ENCODE results near the gene PDCD1.

PDCD1 gene

GRCh38 chr2:241895712-241896641, 37.3 kb upstream of the PDCD1 start:
- no peak for DNase-seq (ENCODE audit: low read depth in 2 of 2)

GRCh38 chr2:241895427-241895711, 36.7 kb upstream of the PDCD1 start:
- DNase-seq (ENCODE audit: low read depth in 2 of 2) = no peak

GRCh38 chr2:241894681-241895426, 36.2 kb upstream of the PDCD1 start:
- no peak for DNase-seq (ENCODE audit: low read depth in 2 of 2)

GRCh38 chr2:241894056-241894641, 35.5 kb upstream of the PDCD1 start:
- DNase-seq (ENCODE audit: low read depth in 2 of 2) = no peak

GRCh38 chr2:241893265-241893664, 34.6 kb upstream of the PDCD1 start:
- no peak for DNase-seq (ENCODE audit: low read depth in 2 of 2)

- no peak for DNase-seq (ENCODE audit: low read depth in 2 of 2)
Observed at GRCh38 chr2:241892299-241893137, 33.8 kb upstream of the PDCD1 start.

- DNase-seq (ENCODE audit: low read depth in 2 of 2) = no peak
Observed at GRCh38 chr2:241891988-241892298, 33.2 kb upstream of the PDCD1 start.

- DNase-seq (ENCODE audit: low read depth in 2 of 2) = no peak
Observed at GRCh38 chr2:241891315-241891987, 32.8 kb upstream of the PDCD1 start.

GRCh38 chr2:241890524-241891235, 32.0 kb upstream of the PDCD1 start:
- DNase-seq (ENCODE audit: low read depth in 2 of 2) = no peak

GRCh38 chr2:241888641-241889040, 29.9 kb upstream of the PDCD1 start:
- no peak for DNase-seq (ENCODE audit: low read depth in 2 of 2)

GRCh38 chr2:241887806-241888522, 29.3 kb upstream of the PDCD1 start:
- no peak for DNase-seq (ENCODE audit: low read depth in 2 of 2)

GRCh38 chr2:241886840-241887447, 28.2 kb upstream of the PDCD1 start:
- DNase-seq (ENCODE audit: low read depth in 2 of 2) = no peak

- no peak for DNase-seq (ENCODE audit: low read depth in 2 of 2)
Observed at GRCh38 chr2:241885946-241886643, 27.4 kb upstream of the PDCD1 start.

GRCh38 chr2:241885291-241885945, 26.7 kb upstream of the PDCD1 start:
- no peak for DNase-seq (ENCODE audit: low read depth in 2 of 2)

GRCh38 chr2:241884951-241885290, 26.2 kb upstream of the PDCD1 start:
- no peak for DNase-seq (ENCODE audit: low read depth in 2 of 2)

GRCh38 chr2:241882091-241882625, 23.5 kb upstream of the PDCD1 start:
- peak; percentile 53 to 61 for DNase-seq (ENCODE audit: low read depth in 2 of 2)

- DNase-seq (ENCODE audit: low read depth in 2 of 2) = no peak
Observed at GRCh38 chr2:241880311-241881073, 21.8 kb upstream of the PDCD1 start.

- no peak for DNase-seq (ENCODE audit: low read depth in 2 of 2)
Observed at GRCh38 chr2:241879326-241879725, 20.6 kb upstream of the PDCD1 start.

Data from activated CD8-positive, alpha-beta memory T cell treated with anti-CD3 and anti-CD28 coated beads for 4 hours (primary cell).